ENCODE measurements around the gene UCK1.

DNA sequence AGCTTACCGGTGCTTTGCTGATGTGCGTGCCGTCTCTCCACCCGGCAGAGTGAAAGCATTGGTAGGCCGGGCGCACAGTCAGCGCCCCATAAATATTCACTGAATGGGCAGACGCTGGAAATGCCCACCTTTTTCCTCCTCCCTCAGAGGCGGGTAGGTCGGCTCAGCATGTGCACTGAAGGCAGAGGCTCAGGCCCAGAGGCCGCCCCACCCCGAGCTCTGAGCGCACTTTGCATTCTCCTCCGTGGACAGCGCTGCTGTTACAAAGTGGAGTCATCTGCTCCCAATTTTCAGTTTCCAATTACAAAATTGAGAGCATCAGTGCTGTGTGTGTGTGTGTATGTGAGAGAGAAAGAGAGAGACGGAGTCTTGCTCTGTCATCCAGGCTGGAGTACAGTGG lies 10.6 kb downstream of the UCK1 start:
- TF ChIP-seq EZH2 (IDR thresholded peaks at IDR 0.05; ENCODE audit: borderline replicate concordance, low read depth, low read length, severe bottlenecking): no peak
- TF ChIP-seq, protein P1, sequence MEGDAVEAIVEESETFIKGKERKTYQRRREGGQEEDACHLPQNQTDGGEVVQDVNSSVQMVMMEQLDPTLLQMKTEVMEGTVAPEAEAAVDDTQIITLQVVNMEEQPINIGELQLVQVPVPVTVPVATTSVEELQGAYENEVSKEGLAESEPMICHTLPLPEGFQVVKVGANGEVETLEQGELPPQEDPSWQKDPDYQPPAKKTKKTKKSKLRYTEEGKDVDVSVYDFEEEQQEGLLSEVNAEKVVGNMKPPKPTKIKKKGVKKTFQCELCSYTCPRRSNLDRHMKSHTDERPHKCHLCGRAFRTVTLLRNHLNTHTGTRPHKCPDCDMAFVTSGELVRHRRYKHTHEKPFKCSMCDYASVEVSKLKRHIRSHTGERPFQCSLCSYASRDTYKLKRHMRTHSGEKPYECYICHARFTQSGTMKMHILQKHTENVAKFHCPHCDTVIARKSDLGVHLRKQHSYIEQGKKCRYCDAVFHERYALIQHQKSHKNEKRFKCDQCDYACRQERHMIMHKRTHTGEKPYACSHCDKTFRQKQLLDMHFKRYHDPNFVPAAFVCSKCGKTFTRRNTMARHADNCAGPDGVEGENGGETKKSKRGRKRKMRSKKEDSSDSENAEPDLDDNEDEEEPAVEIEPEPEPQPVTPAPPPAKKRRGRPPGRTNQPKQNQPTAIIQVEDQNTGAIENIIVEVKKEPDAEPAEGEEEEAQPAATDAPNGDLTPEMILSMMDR (IDR thresholded peaks at IDR 0.05; ENCODE audit: borderline replicate concordance, extremely low read depth, low read length, poor library complexity, severe bottlenecking): no peak
